ENCODE results near the gene ZNF664. TPM values are rescaled to one million over a fixed set of nuclear protein-coding genes. Genes with fewer than 3 reads are reported as not detected.

ZNF664 gene
- total RNA-seq, 2 experiments from 2014 or later: 45.9 to 50.4 TPM

- POLR2A ChIA-PET: no interaction called here
- Mint-ChIP-seq H3K4me3 (no peak overlapping the region), H3K4me1 (peaks cover 34% of the 10 kb centered on the region), H3K9me3 (no peaks in the 10 kb centered on the region), H3K36me3 (peaks cover 16% of the 10 kb centered on the region), H3K27ac (no peak overlapping the region), H3K27me3 (no peaks in the 10 kb centered on the region)
- no peak for ATAC-seq (ENCODE audit: low read depth)
- DNase-seq: no peak
Measured at GRCh38 chr12:123992118-123992825, 19.3 kb downstream of the ZNF664 start.

GRCh38 chr12:123995023-123995748 lies 22.2 kb downstream of the ZNF664 start:
- Mint-ChIP-seq H3K27ac (no peak overlapping the region), H3K27me3 (no peaks in the 10 kb centered on the region), H3K36me3 (peaks cover 11% of the 10 kb centered on the region), H3K4me1 (peaks cover 28% of the 10 kb centered on the region), H3K9me3 (no peaks in the 10 kb centered on the region), H3K4me3 (no peak overlapping the region)
- DNase-seq (no peak), ATAC-seq (ENCODE audit: low read depth) (no peak)
- POLR2A ChIA-PET: no interaction called here

- no peak for DNase-seq
- H3K27me3 Mint-ChIP-seq: no peaks in the 10 kb centered on the region
- peaks cover 22% of the 10 kb centered on the region for H3K4me1 Mint-ChIP-seq
- POLR2A ChIA-PET: no interaction called here
- no peak overlapping the region for H3K27ac Mint-ChIP-seq
- no peaks in the 10 kb centered on the region for H3K9me3 Mint-ChIP-seq
- ATAC-seq (ENCODE audit: low read depth): no peak
- H3K36me3 Mint-ChIP-seq: peaks cover 11% of the 10 kb centered on the region
- H3K4me3 Mint-ChIP-seq: no peak overlapping the region
Measured at GRCh38 chr12:123996581-123996980, 23.6 kb downstream of the ZNF664 start.

GRCh38 chr12:123997033-123997822 lies 24.2 kb downstream of the ZNF664 start:
- no peak for ATAC-seq (ENCODE audit: low read depth)
- peaks cover 22% of the 10 kb centered on the region for H3K4me1 Mint-ChIP-seq
- no peaks in the 10 kb centered on the region for H3K27me3 Mint-ChIP-seq
- no peak overlapping the region for H3K4me3 Mint-ChIP-seq
- POLR2A ChIA-PET: no interaction called here
- no peak overlapping the region for H3K27ac Mint-ChIP-seq
- peaks cover 11% of the 10 kb centered on the region for H3K36me3 Mint-ChIP-seq
- DNase-seq: no peak
- no peaks in the 10 kb centered on the region for H3K9me3 Mint-ChIP-seq

GRCh38 chr12:123997908-123998307 lies 24.9 kb downstream of the ZNF664 start:
- no peak for ATAC-seq (ENCODE audit: low read depth)
- Mint-ChIP-seq H3K27ac (no peak overlapping the region), H3K36me3 (peaks cover 11% of the 10 kb centered on the region), H3K4me3 (no peak overlapping the region), H3K27me3 (no peaks in the 10 kb centered on the region), H3K4me1 (peaks cover 22% of the 10 kb centered on the region), H3K9me3 (no peaks in the 10 kb centered on the region)
- DNase-seq: no peak
- POLR2A ChIA-PET: no interaction called here

- H3K4me1 Mint-ChIP-seq: peaks cover 22% of the 10 kb centered on the region
- H3K27me3 Mint-ChIP-seq: no peaks in the 10 kb centered on the region
- no peak for ATAC-seq (ENCODE audit: low read depth)
- H3K4me3 Mint-ChIP-seq: no peak overlapping the region
- no peak overlapping the region for H3K27ac Mint-ChIP-seq
- no peak for DNase-seq
- H3K9me3 Mint-ChIP-seq: no peaks in the 10 kb centered on the region
- H3K36me3 Mint-ChIP-seq: peaks cover 11% of the 10 kb centered on the region
- POLR2A ChIA-PET: no interaction called here
Measured at GRCh38 chr12:123998344-123998990, 25.5 kb downstream of the ZNF664 start.

- Mint-ChIP-seq H3K4me1 (peaks cover 22% of the 10 kb centered on the region), H3K27me3 (no peaks in the 10 kb centered on the region), H3K27ac (no peak overlapping the region), H3K4me3 (no peak overlapping the region), H3K9me3 (no peaks in the 10 kb centered on the region), H3K36me3 (peaks cover 11% of the 10 kb centered on the region)
- POLR2A ChIA-PET: no interaction called here
- ATAC-seq (ENCODE audit: low read depth): no peak
- no peak for DNase-seq
Measured at GRCh38 chr12:123998991-123999359, 26.0 kb downstream of the ZNF664 start.

- Mint-ChIP-seq H3K4me1 (peaks cover 16% of the 10 kb centered on the region), H3K4me3 (no peak overlapping the region), H3K9me3 (no peaks in the 10 kb centered on the region), H3K36me3 (peaks cover 6% of the 10 kb centered on the region), H3K27me3 (no peaks in the 10 kb centered on the region), H3K27ac (no peak overlapping the region)
- ATAC-seq (ENCODE audit: low read depth) (no peak), DNase-seq (no peak)
- POLR2A ChIA-PET: no interaction called here
Measured at GRCh38 chr12:124000111-124000510, 27.1 kb downstream of the ZNF664 start.

GRCh38 chr12:124001343-124001742 lies 28.3 kb downstream of the ZNF664 start:
- H3K36me3 Mint-ChIP-seq: peaks cover 11% of the 10 kb centered on the region
- POLR2A ChIA-PET: no interaction called here
- H3K27ac Mint-ChIP-seq: no peak overlapping the region
- H3K4me1 Mint-ChIP-seq: peaks cover 19% of the 10 kb centered on the region
- H3K4me3 Mint-ChIP-seq: no peak overlapping the region
- no peaks in the 10 kb centered on the region for H3K27me3 Mint-ChIP-seq
- no peaks in the 10 kb centered on the region for H3K9me3 Mint-ChIP-seq
- DNase-seq (no peak), ATAC-seq (ENCODE audit: low read depth) (no peak)

GRCh38 chr12:124002021-124002644 lies 29.1 kb downstream of the ZNF664 start:
- Mint-ChIP-seq H3K27me3 (no peaks in the 10 kb centered on the region), H3K4me1 (peaks cover 20% of the 10 kb centered on the region), H3K9me3 (no peaks in the 10 kb centered on the region), H3K27ac (no peak overlapping the region), H3K36me3 (peaks cover 12% of the 10 kb centered on the region), H3K4me3 (no peak overlapping the region)
- DNase-seq: no peak
- no peak for ATAC-seq (ENCODE audit: low read depth)
- POLR2A ChIA-PET: no interaction called here

GRCh38 chr12:124002654-124003053 lies 29.6 kb downstream of the ZNF664 start:
- POLR2A ChIA-PET: no interaction called here
- Mint-ChIP-seq H3K27me3 (no peaks in the 10 kb centered on the region), H3K4me1 (peaks cover 19% of the 10 kb centered on the region), H3K27ac (no peak overlapping the region), H3K9me3 (no peaks in the 10 kb centered on the region), H3K36me3 (peaks cover 12% of the 10 kb centered on the region), H3K4me3 (no peak overlapping the region)
- ATAC-seq (ENCODE audit: low read depth) (no peak), DNase-seq (no peak)

GRCh38 chr12:124004233-124004875 lies 31.3 kb downstream of the ZNF664 start:
- Mint-ChIP-seq H3K27me3 (no peaks in the 10 kb centered on the region), H3K36me3 (peaks cover 10% of the 10 kb centered on the region), H3K4me3 (no peak overlapping the region), H3K27ac (no peak overlapping the region), H3K4me1 (peaks cover 28% of the 10 kb centered on the region), H3K9me3 (no peaks in the 10 kb centered on the region)
- POLR2A ChIA-PET: no interaction called here
- DNase-seq (no peak), ATAC-seq (ENCODE audit: low read depth) (no peak)
